Ascending aorta (tissue), 2 donors: Measurements from ENCODE around the gene MAPK4. TPM values are rescaled to one million over a fixed set of nuclear protein-coding genes. Genes with fewer than 3 reads are reported as not detected.

Source experiments
- DNase-seq, 2 donors: peaks; one replicate each; pipeline ENCODE4 v3.0.0-alpha.2; 2019; ENCODE audit warnings: low spot score in 2 of 2
- H3K27ac ChIP-seq, 2 donors: fragments of 200-600 bp; sonication (generic); one replicate each; pipeline ENCODE4 v1.5.1; 2016 to 2017; ENCODE audit warnings: mild to moderate bottlenecking in 1 of 2
- H3K27me3 ChIP-seq: fragments of 200-600 bp; sonication (generic); one replicate; pipeline ENCODE4 v1.5.1; 2017
- H3K36me3 ChIP-seq, 2 donors: fragments of 200-600 bp; sonication (generic); one replicate each; pipeline ENCODE4 v1.5.1; 2016
- H3K4me1 ChIP-seq, 2 donors: fragments of 200-600 bp; sonication (generic); one replicate each; pipeline ENCODE4 v1.5.1; 2016 to 2017; ENCODE audit warnings: mild to moderate bottlenecking in 1 of 2
- H3K4me3 ChIP-seq, 2 donors: fragments of 200-600 bp; sonication (generic); one replicate each; pipeline ENCODE4 v1.5.1; 2016 to 2017; ENCODE audit warnings: mild to moderate bottlenecking in 1 of 2
- H3K9me3 ChIP-seq, 2 donors: fragments of 200-600 bp; sonication (generic); one replicate each; pipeline ENCODE4 v1.5.1; 2016
- CTCF ChIP-seq, 3 experiments: fragments of 200-600 bp in 2 of 3; fragments of 450-650 bp in 1 of 3; sonication (generic) in 2 of 3; IDR thresholded peaks; one replicate each; pipeline ENCODE4 v1.5.1; 2016 to 2019; ENCODE audit warnings: antibody characterized with exemption in 3 of 3, mild to moderate bottlenecking in 1 of 3, moderate library complexity in 1 of 3
- intact Hi-C: fragments of 100-400 bp; cut with DNase I; formaldehyde crosslinking; loops from one replicate; pipeline ENCODE4 v1.15.1; 2023
- total RNA-seq: library from RNA; depleted of rRNA; stranded (reverse); fragments of >200 nt; gene quantifications from one replicate; pipeline ENCODE4 v1.1.0, GENCODE V29; 2016

MAPK4 gene
- total RNA-seq, 1 donor from 2014 or later: 1.2 TPM

- DNase-seq: no peak
- H3K27me3 ChIP-seq: no peaks in the 10 kb centered on the region
- no peaks in the 10 kb centered on the region for H3K4me1 ChIP-seq
- no peak for TF ChIP-seq CTCF (IDR thresholded peaks at IDR 0.05)
- H3K27ac ChIP-seq: no peak overlapping the region
- no peaks in the 10 kb centered on the region for H3K36me3 ChIP-seq
- intact Hi-C loops: no loop called here
- H3K9me3 ChIP-seq: no peaks in the 10 kb centered on the region
- no peak overlapping the region for H3K4me3 ChIP-seq
Observed at GRCh38 chr18:50679056-50679455, 119.2 kb downstream of the MAPK4 start.

- Histone ChIP-seq H3K4me1 (no peaks in the 10 kb centered on the region), H3K27ac (no peak overlapping the region), H3K36me3 (no peaks in the 10 kb centered on the region), H3K9me3 (no peaks in the 10 kb centered on the region), H3K27me3 (no peaks in the 10 kb centered on the region), H3K4me3 (no peak overlapping the region)
- intact Hi-C loops: no loop called here
- no peak for TF ChIP-seq CTCF (IDR thresholded peaks at IDR 0.05)
- no peak for DNase-seq
Observed at GRCh38 chr18:50679656-50680055, 119.8 kb downstream of the MAPK4 start.

GRCh38 chr18:50680966-50681365, 121.1 kb downstream of the MAPK4 start:
- no peaks in the 10 kb centered on the region for H3K36me3 ChIP-seq
- intact Hi-C loops: no loop called here
- no peak overlapping the region for H3K27ac ChIP-seq
- TF ChIP-seq CTCF (IDR thresholded peaks at IDR 0.05): no peak
- H3K9me3 ChIP-seq: no peaks in the 10 kb centered on the region
- no peak for DNase-seq
- no peak overlapping the region for H3K4me3 ChIP-seq
- H3K4me1 ChIP-seq: no peaks in the 10 kb centered on the region
- H3K27me3 ChIP-seq: no peaks in the 10 kb centered on the region

GRCh38 chr18:50682852-50683251, 123.0 kb downstream of the MAPK4 start:
- intact Hi-C loops: no loop called here
- no peaks in the 10 kb centered on the region for H3K4me1 ChIP-seq
- H3K4me3 ChIP-seq: no peak overlapping the region
- no peak for TF ChIP-seq CTCF (IDR thresholded peaks at IDR 0.05)
- no peak overlapping the region for H3K27ac ChIP-seq
- H3K9me3 ChIP-seq: no peaks in the 10 kb centered on the region
- H3K27me3 ChIP-seq: no peaks in the 10 kb centered on the region
- H3K36me3 ChIP-seq: no peaks in the 10 kb centered on the region
- no peak for DNase-seq

GRCh38 chr18:50686409-50686808, 126.5 kb downstream of the MAPK4 start:
- H3K9me3 ChIP-seq: no peaks in the 10 kb centered on the region
- H3K4me3 ChIP-seq: no peak overlapping the region
- no peak overlapping the region for H3K27ac ChIP-seq
- intact Hi-C loops: no loop called here
- no peaks in the 10 kb centered on the region for H3K36me3 ChIP-seq
- H3K27me3 ChIP-seq: no peaks in the 10 kb centered on the region
- no peak for DNase-seq
- TF ChIP-seq CTCF (IDR thresholded peaks at IDR 0.05): no peak
- no peaks in the 10 kb centered on the region for H3K4me1 ChIP-seq

GRCh38 chr18:50687491-50687890, 127.6 kb downstream of the MAPK4 start:
- no peak for DNase-seq
- no peak for TF ChIP-seq CTCF (IDR thresholded peaks at IDR 0.05)
- Histone ChIP-seq H3K27me3 (no peaks in the 10 kb centered on the region), H3K4me3 (no peak overlapping the region), H3K4me1 (no peaks in the 10 kb centered on the region), H3K36me3 (no peaks in the 10 kb centered on the region), H3K27ac (no peak overlapping the region), H3K9me3 (no peaks in the 10 kb centered on the region)
- intact Hi-C loops: no loop called here
